ENCODE measurements around the gene USP51. TPM values are rescaled to one million over a fixed set of nuclear protein-coding genes. Genes with fewer than 3 reads are reported as not detected.
"Not testable (repeated sequence)": the region's sequence is repeated elsewhere in the genome, so short reads cannot be mapped to it uniquely, and the experiment has no call there.

The USP51 gene
- total RNA-seq, 2 experiments from 2014 or later, result 2.3 TPM

DNA sequence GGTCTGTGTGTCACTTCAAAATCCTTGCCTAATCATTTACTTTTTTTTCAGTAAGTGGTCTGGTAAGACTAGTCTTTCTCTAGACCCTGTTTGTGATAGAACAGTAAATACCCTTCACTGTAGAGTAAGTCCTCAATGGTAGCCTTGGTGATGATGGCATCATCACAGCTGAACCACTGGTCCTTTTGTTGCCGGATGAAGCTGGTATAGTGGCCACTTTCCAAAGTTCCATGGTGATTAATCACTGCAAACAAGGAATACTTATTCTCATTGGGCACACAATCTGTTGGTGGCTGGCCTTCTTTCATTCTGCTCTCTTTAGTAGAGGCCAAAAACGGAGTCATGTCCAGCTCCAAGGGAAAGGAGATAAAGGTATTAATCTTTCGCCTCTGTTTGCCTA, 2.9 kb downstream of the USP51 start:
- no peak overlapping the region for H3K4me3 Mint-ChIP-seq
- H3K27me3 Mint-ChIP-seq, result no peaks in the 10 kb centered on the region
- CTCF ChIA-PET, result interaction anchor here (1.1 kb wide), 1 partner anchor 762 kb away, joined by 3 read pairs; no protein-coding TSS in a partner anchor
- Histone ChIP-seq H3K9me3 (ENCODE audit: control insufficient read depth in 1 of 2, insufficient read depth in 1 of 2, low read length in 2 of 2) (no peaks in the 10 kb centered on the region), H3K27ac (ENCODE audit: low read depth in 1 of 2, low read length in 2 of 2) (no peak overlapping the region), H3K4me3 (ENCODE audit: low read length) (no peak overlapping the region), H3K36me3 (ENCODE audit: insufficient read depth, low read length) (no peaks in the 10 kb centered on the region), H3K27me3 (ENCODE audit: control insufficient read depth in 1 of 2, insufficient read depth in 2 of 2, low read length in 2 of 2) (no peaks in the 10 kb centered on the region), H3K4me1 (ENCODE audit: insufficient read depth, low read length) (peaks cover 10% of the 10 kb centered on the region)
- no peak for TF ChIP-seq CTCF (IDR thresholded peaks at IDR 0.05)
- peaks cover 17% of the 10 kb centered on the region for H3K4me1 Mint-ChIP-seq (ENCODE audit: low read depth)
- POLR2A ChIA-PET, result no interaction called here
- intact Hi-C loops (cut with DNase I, micrococcal nuclease), result no loop called here
- DNase-seq, result no peak
- ATAC-seq (ENCODE audit: poor library complexity), result no peak
- H3K9me3 Mint-ChIP-seq, result no peaks in the 10 kb centered on the region
- no peak overlapping the region for H3K27ac Mint-ChIP-seq
- peaks cover 7% of the 10 kb centered on the region for H3K36me3 Mint-ChIP-seq (ENCODE audit: low read depth)

DNA sequence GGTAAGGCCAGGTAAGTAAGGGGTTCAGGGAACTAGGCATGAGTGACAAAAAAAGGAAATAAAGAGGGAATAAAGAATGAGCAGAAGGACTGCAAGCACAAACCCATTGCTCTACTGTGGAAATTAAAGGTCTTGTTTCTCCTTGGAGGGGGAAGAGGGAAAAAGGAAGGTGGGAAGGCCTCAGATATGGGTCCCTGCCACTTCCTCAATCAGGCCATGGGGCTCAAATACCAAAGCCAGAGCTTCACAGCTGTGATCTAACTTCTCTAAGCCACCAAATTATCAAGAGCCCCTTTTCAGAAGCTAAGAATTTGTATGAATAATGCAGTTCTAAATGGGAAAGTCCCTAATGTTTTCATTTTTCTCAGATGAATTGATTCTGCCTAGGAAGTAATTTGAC, 4.7 kb downstream of the USP51 start:
- DNase-seq, result no peak
- H3K9me3 ChIP-seq (ENCODE audit: control insufficient read depth in 1 of 2, insufficient read depth in 1 of 2, low read length in 2 of 2), result no peaks in the 10 kb centered on the region
- Mint-ChIP-seq H3K36me3 (ENCODE audit: low read depth) (peaks cover 7% of the 10 kb centered on the region), H3K27me3 (no peaks in the 10 kb centered on the region), H3K4me1 (ENCODE audit: low read depth) (peaks cover 15% of the 10 kb centered on the region), H3K4me3 (no peak overlapping the region), H3K9me3 (no peaks in the 10 kb centered on the region), H3K27ac (no peak overlapping the region)
- no peaks in the 10 kb centered on the region for H3K36me3 ChIP-seq (ENCODE audit: insufficient read depth, low read length)
- no peak for ATAC-seq (ENCODE audit: poor library complexity)
- intact Hi-C loops (cut with DNase I, micrococcal nuclease), result no loop called here
- no peak overlapping the region for H3K27ac ChIP-seq (ENCODE audit: low read depth in 1 of 2, low read length in 2 of 2)
- H3K27me3 ChIP-seq (ENCODE audit: control insufficient read depth in 1 of 2, insufficient read depth in 2 of 2, low read length in 2 of 2), result no peaks in the 10 kb centered on the region
- ChIA-PET POLR2A (no interaction called here), CTCF (no interaction called here)
- H3K4me3 ChIP-seq (ENCODE audit: low read length), result no peak overlapping the region
- H3K4me1 ChIP-seq (ENCODE audit: insufficient read depth, low read length), result peaks cover 10% of the 10 kb centered on the region
- TF ChIP-seq CTCF (IDR thresholded peaks at IDR 0.05), result no peak

GRCh38 chrX:55480390-55481062, 9.1 kb downstream of the USP51 start:
- no peak overlapping the region for H3K27ac Mint-ChIP-seq
- H3K9me3 Mint-ChIP-seq, result no peaks in the 10 kb centered on the region
- H3K4me3 Mint-ChIP-seq, result no peak overlapping the region
- no peak overlapping the region for H3K4me3 ChIP-seq (ENCODE audit: low read length)
- no peaks in the 10 kb centered on the region for H3K36me3 ChIP-seq (ENCODE audit: insufficient read depth, low read length)
- H3K27me3 Mint-ChIP-seq, result no peaks in the 10 kb centered on the region
- H3K36me3 Mint-ChIP-seq (ENCODE audit: low read depth), result no peaks in the 10 kb centered on the region
- H3K4me1 Mint-ChIP-seq (ENCODE audit: low read depth), result no peaks in the 10 kb centered on the region
- H3K27me3 ChIP-seq (ENCODE audit: control insufficient read depth in 1 of 2, insufficient read depth in 2 of 2, low read length in 2 of 2), result no peaks in the 10 kb centered on the region
- no peaks in the 10 kb centered on the region for H3K4me1 ChIP-seq (ENCODE audit: insufficient read depth, low read length)
- DNase-seq (no peak), ATAC-seq (ENCODE audit: poor library complexity) (no peak)
- H3K27ac ChIP-seq (ENCODE audit: low read depth in 1 of 2, low read length in 2 of 2), result no peak overlapping the region
- POLR2A ChIA-PET, result interaction anchor here (1.5 kb wide), 1 partner anchor 8 kb away, joined by 6 read pairs; no protein-coding TSS in a partner anchor
- no peaks in the 10 kb centered on the region for H3K9me3 ChIP-seq (ENCODE audit: control insufficient read depth in 1 of 2, insufficient read depth in 1 of 2, low read length in 2 of 2)
- intact Hi-C loops (cut with DNase I, micrococcal nuclease), result no loop called here
- TF ChIP-seq CTCF (IDR thresholded peaks at IDR 0.05), result no peak
- CTCF ChIA-PET, result no interaction called here

DNA sequence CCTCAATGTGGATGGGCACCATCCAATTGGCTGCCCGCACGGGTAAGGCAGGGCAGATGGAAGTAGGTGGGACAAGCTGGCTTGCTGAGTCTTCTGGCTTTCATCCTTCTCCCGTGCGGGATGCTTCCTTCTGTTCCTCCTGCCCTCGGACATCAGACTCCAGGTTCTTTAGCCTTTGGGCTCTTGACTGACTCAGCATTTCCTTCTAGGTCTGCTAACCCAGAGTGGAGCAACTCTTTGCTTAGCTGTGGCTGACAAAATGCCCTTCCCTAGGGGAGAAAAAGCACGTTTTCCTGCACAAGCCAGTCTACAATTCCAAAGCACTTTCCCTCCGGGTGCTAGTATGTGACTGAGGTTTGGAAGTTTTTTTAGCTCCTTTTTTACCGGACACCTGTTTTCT, 9.7 kb downstream of the USP51 start:
- CTCF ChIA-PET; H3K9me3 ChIP-seq (ENCODE audit: control insufficient read depth in 1 of 2, insufficient read depth in 1 of 2, low read length in 2 of 2); ATAC-seq (ENCODE audit: poor library complexity); H3K4me1 Mint-ChIP-seq (ENCODE audit: low read depth); H3K36me3 ChIP-seq (ENCODE audit: insufficient read depth, low read length); intact Hi-C loops (cut with DNase I, micrococcal nuclease); H3K27ac ChIP-seq (ENCODE audit: low read depth in 1 of 2, low read length in 2 of 2); H3K4me1 ChIP-seq (ENCODE audit: insufficient read depth, low read length); H3K4me3 Mint-ChIP-seq; DNase-seq; H3K36me3 Mint-ChIP-seq (ENCODE audit: low read depth); H3K4me3 ChIP-seq (ENCODE audit: low read length); H3K9me3 Mint-ChIP-seq; H3K27ac Mint-ChIP-seq; H3K27me3 ChIP-seq (ENCODE audit: control insufficient read depth in 1 of 2, insufficient read depth in 2 of 2, low read length in 2 of 2); H3K27me3 Mint-ChIP-seq: not testable (repeated sequence)
- POLR2A ChIA-PET, result interaction anchor here (1.5 kb wide), 1 partner anchor 9 kb away, joined by 6 read pairs; no protein-coding TSS in a partner anchor

GRCh38 chrX:55465791-55466190, 23.9 kb downstream of the USP51 start:
- H3K4me1 Mint-ChIP-seq (ENCODE audit: low read depth); H3K36me3 Mint-ChIP-seq (ENCODE audit: low read depth); CTCF ChIA-PET; POLR2A ChIA-PET; H3K36me3 ChIP-seq (ENCODE audit: insufficient read depth, low read length); intact Hi-C loops (cut with DNase I, micrococcal nuclease); DNase-seq; H3K4me3 Mint-ChIP-seq; H3K4me1 ChIP-seq (ENCODE audit: insufficient read depth, low read length); ATAC-seq (ENCODE audit: poor library complexity); H3K27ac Mint-ChIP-seq; H3K9me3 Mint-ChIP-seq; H3K9me3 ChIP-seq (ENCODE audit: control insufficient read depth in 1 of 2, insufficient read depth in 1 of 2, low read length in 2 of 2); H3K4me3 ChIP-seq (ENCODE audit: low read length); H3K27me3 Mint-ChIP-seq; H3K27ac ChIP-seq (ENCODE audit: low read depth in 1 of 2, low read length in 2 of 2); H3K27me3 ChIP-seq (ENCODE audit: control insufficient read depth in 1 of 2, insufficient read depth in 2 of 2, low read length in 2 of 2): not testable (repeated sequence)
